Activated naive CD4-positive, alpha-beta T cell treated with anti-CD3 and anti-CD28 coated beads, Interleukin-2, amount 50 U/mL, for 24 hours (primary cell): ENCODE results near the gene SETD3.
A peak's percentile ranks its signal among the peaks of the same experiment; 100 is the strongest.

ENCODE experiments used
- H3K27ac Mint-ChIP-seq: one replicate; pipeline ENCODE4 v1.8.0; 2021; ENCODE audit warnings: mild to moderate bottlenecking, mixed read lengths
- H3K27me3 Mint-ChIP-seq: one replicate; pipeline ENCODE4 v1.8.0; 2021; ENCODE audit warnings: mixed read lengths
- H3K36me3 Mint-ChIP-seq: one replicate; pipeline ENCODE4 v1.8.0; 2021; ENCODE audit warnings: mixed read lengths
- H3K4me1 Mint-ChIP-seq: one replicate; pipeline ENCODE4 v1.8.0; 2021; ENCODE audit warnings: mixed read lengths
- H3K4me3 Mint-ChIP-seq: one replicate; pipeline ENCODE4 v1.8.0; 2021; ENCODE audit warnings: mild to moderate bottlenecking, mixed read lengths
- H3K9me3 Mint-ChIP-seq: one replicate; pipeline ENCODE4 v1.8.0; 2021; ENCODE audit warnings: mixed read lengths

SETD3 gene

GRCh38 chr14:99459481-99460100 lies 21.1 kb downstream of the SETD3 start:
- Mint-ChIP-seq H3K4me1 (peaks cover 17% of the 10 kb centered on the region), H3K9me3 (no peaks in the 10 kb centered on the region), H3K36me3 (peaks cover 30% of the 10 kb centered on the region), H3K4me3 (no peak overlapping the region), H3K27me3 (no peaks in the 10 kb centered on the region), H3K27ac (no peak overlapping the region)

GRCh38 chr14:99454246-99454645 lies 26.4 kb downstream of the SETD3 start:
- no peak overlapping the region for H3K4me3 Mint-ChIP-seq
- no peaks in the 10 kb centered on the region for H3K9me3 Mint-ChIP-seq
- H3K27ac Mint-ChIP-seq: no peak overlapping the region
- no peaks in the 10 kb centered on the region for H3K27me3 Mint-ChIP-seq
- peaks cover 21% of the 10 kb centered on the region for H3K36me3 Mint-ChIP-seq
- H3K4me1 Mint-ChIP-seq: peaks cover 3% of the 10 kb centered on the region

GRCh38 chr14:99452968-99453367 lies 27.7 kb downstream of the SETD3 start:
- Mint-ChIP-seq H3K4me1 (peaks cover 3% of the 10 kb centered on the region), H3K27ac (no peak overlapping the region), H3K36me3 (peaks cover 21% of the 10 kb centered on the region), H3K9me3 (no peaks in the 10 kb centered on the region), H3K4me3 (no peak overlapping the region), H3K27me3 (no peaks in the 10 kb centered on the region)

GRCh38 chr14:99451234-99451633 lies 29.4 kb downstream of the SETD3 start:
- peaks cover 16% of the 10 kb centered on the region for H3K36me3 Mint-ChIP-seq

GRCh38 chr14:99450266-99450665 lies 30.4 kb downstream of the SETD3 start:
- H3K27ac Mint-ChIP-seq: no peak overlapping the region
- peaks cover 15% of the 10 kb centered on the region for H3K36me3 Mint-ChIP-seq
- no peak overlapping the region for H3K4me3 Mint-ChIP-seq
- no peaks in the 10 kb centered on the region for H3K27me3 Mint-ChIP-seq
- H3K9me3 Mint-ChIP-seq: no peaks in the 10 kb centered on the region
- H3K4me1 Mint-ChIP-seq: peaks cover 3% of the 10 kb centered on the region

More at GRCh38 chr14:99451234-99451633, 29.4 kb downstream of the SETD3 start:
- Mint-ChIP-seq H3K4me1 (peaks cover 3% of the 10 kb centered on the region), H3K27ac (no peak overlapping the region), H3K27me3 (no peaks in the 10 kb centered on the region), H3K9me3 (no peaks in the 10 kb centered on the region), H3K4me3 (no peak overlapping the region)

- peaks cover 13% of the 10 kb centered on the region for H3K36me3 Mint-ChIP-seq
- H3K9me3 Mint-ChIP-seq: no peaks in the 10 kb centered on the region
- H3K4me1 Mint-ChIP-seq: peaks cover 4% of the 10 kb centered on the region
- H3K4me3 Mint-ChIP-seq: peak overlapping the region; percentile 2
- no peaks in the 10 kb centered on the region for H3K27me3 Mint-ChIP-seq
- H3K27ac Mint-ChIP-seq: no peak overlapping the region
Observed at GRCh38 chr14:99447739-99448138, 32.9 kb downstream of the SETD3 start.

GRCh38 chr14:99445931-99446330 lies 34.7 kb downstream of the SETD3 start:
- Mint-ChIP-seq H3K27me3 (no peaks in the 10 kb centered on the region), H3K36me3 (peaks cover 17% of the 10 kb centered on the region)

GRCh38 chr14:99441918-99442317 lies 38.7 kb downstream of the SETD3 start:
- H3K36me3 Mint-ChIP-seq: peaks cover 14% of the 10 kb centered on the region
- peaks cover 32% of the 10 kb centered on the region for H3K4me1 Mint-ChIP-seq
- H3K27ac Mint-ChIP-seq: no peak overlapping the region
- no peaks in the 10 kb centered on the region for H3K9me3 Mint-ChIP-seq
- no peaks in the 10 kb centered on the region for H3K27me3 Mint-ChIP-seq
- H3K4me3 Mint-ChIP-seq: no peak overlapping the region

More at GRCh38 chr14:99445931-99446330, 34.7 kb downstream of the SETD3 start:
- Mint-ChIP-seq H3K4me3 (no peak overlapping the region), H3K4me1 (peaks cover 9% of the 10 kb centered on the region), H3K9me3 (no peaks in the 10 kb centered on the region), H3K27ac (no peak overlapping the region)

GRCh38 chr14:99441157-99441870 lies 39.3 kb downstream of the SETD3 start:
- Mint-ChIP-seq H3K4me3 (no peak overlapping the region), H3K27ac (peak overlapping the region; percentile 38), H3K36me3 (peaks cover 12% of the 10 kb centered on the region), H3K9me3 (no peaks in the 10 kb centered on the region), H3K27me3 (no peaks in the 10 kb centered on the region), H3K4me1 (peaks cover 38% of the 10 kb centered on the region)

- Mint-ChIP-seq H3K36me3 (peaks cover 17% of the 10 kb centered on the region), H3K4me1 (peaks cover 47% of the 10 kb centered on the region), H3K27ac (no peak overlapping the region), H3K4me3 (no peak overlapping the region), H3K27me3 (no peaks in the 10 kb centered on the region), H3K9me3 (no peaks in the 10 kb centered on the region)
Observed at GRCh38 chr14:99440278-99440677, 40.4 kb downstream of the SETD3 start.

- no peak overlapping the region for H3K4me3 Mint-ChIP-seq
Observed at GRCh38 chr14:99437706-99438105, 43.0 kb downstream of the SETD3 start.

GRCh38 chr14:99436247-99437180 lies 44.1 kb downstream of the SETD3 start:
- Mint-ChIP-seq H3K4me1 (peaks cover 39% of the 10 kb centered on the region), H3K27ac (peak overlapping the region; percentile 60), H3K4me3 (peak overlapping the region; percentile 12), H3K36me3 (peaks cover 18% of the 10 kb centered on the region), H3K9me3 (no peaks in the 10 kb centered on the region), H3K27me3 (no peaks in the 10 kb centered on the region)

More at GRCh38 chr14:99437706-99438105, 43.0 kb downstream of the SETD3 start:
- no peaks in the 10 kb centered on the region for H3K27me3 Mint-ChIP-seq
- no peaks in the 10 kb centered on the region for H3K9me3 Mint-ChIP-seq
- H3K27ac Mint-ChIP-seq: no peak overlapping the region
- H3K36me3 Mint-ChIP-seq: peaks cover 17% of the 10 kb centered on the region
- H3K4me1 Mint-ChIP-seq: peaks cover 47% of the 10 kb centered on the region

- H3K27ac Mint-ChIP-seq: no peak overlapping the region
- no peaks in the 10 kb centered on the region for H3K9me3 Mint-ChIP-seq
- peaks cover 24% of the 10 kb centered on the region for H3K36me3 Mint-ChIP-seq
Observed at GRCh38 chr14:99435327-99435726, 45.3 kb downstream of the SETD3 start.

GRCh38 chr14:99432485-99432884 lies 48.2 kb downstream of the SETD3 start:
- H3K36me3 Mint-ChIP-seq: peaks cover 43% of the 10 kb centered on the region
- H3K4me3 Mint-ChIP-seq: no peak overlapping the region
- peaks cover 38% of the 10 kb centered on the region for H3K4me1 Mint-ChIP-seq
- no peaks in the 10 kb centered on the region for H3K9me3 Mint-ChIP-seq
- H3K27me3 Mint-ChIP-seq: no peaks in the 10 kb centered on the region
- no peak overlapping the region for H3K27ac Mint-ChIP-seq

More at GRCh38 chr14:99435327-99435726, 45.3 kb downstream of the SETD3 start:
- peaks cover 48% of the 10 kb centered on the region for H3K4me1 Mint-ChIP-seq
- no peaks in the 10 kb centered on the region for H3K27me3 Mint-ChIP-seq
- H3K4me3 Mint-ChIP-seq: peak overlapping the region; percentile 5

- Mint-ChIP-seq H3K4me1 (peaks cover 33% of the 10 kb centered on the region), H3K9me3 (no peaks in the 10 kb centered on the region), H3K27me3 (no peaks in the 10 kb centered on the region), H3K27ac (no peak overlapping the region), H3K36me3 (peaks cover 43% of the 10 kb centered on the region), H3K4me3 (no peak overlapping the region)
Observed at GRCh38 chr14:99431986-99432385, 48.7 kb downstream of the SETD3 start.
